ENCODE data around the gene RPS6KA1. TPM values are rescaled to one million over a fixed set of nuclear protein-coding genes. Genes with fewer than 3 reads are reported as not detected.

Gene RPS6KA1
- total RNA-seq, 2 donors from 2014 or later, result 154 to 197 TPM

DNA sequence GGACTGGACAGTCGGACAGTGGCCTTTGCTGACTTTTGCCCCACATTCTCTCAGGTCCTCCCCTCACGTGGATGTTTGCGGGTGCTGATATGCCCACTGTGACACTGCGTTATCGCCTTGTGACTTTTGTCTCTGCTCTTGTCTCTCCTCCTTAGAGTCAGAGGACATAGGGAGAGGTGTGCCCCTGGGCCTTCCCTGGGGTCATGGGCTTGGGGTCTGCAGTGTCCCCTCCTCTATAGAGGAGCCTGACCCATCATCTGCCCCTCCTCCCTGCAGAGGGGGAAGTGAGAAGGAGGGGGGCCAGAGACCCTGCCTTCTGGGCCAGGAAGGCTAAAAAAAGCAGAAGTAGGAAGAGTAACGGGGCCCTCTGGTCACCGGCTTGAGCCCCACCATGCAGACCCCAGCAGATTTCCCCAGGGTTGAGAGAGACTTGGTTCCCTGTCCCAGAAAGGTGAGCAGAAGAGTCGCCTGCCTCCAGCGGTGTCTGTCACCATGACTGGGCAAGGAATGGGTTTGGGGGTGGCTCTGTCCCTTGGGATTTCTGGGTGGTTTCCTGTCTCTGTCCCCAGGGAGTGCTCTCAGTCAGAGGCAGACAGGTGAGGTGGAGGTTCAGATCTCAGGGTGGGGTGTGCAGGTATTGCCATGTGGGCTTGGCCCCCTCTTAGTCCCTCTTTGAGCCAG, 13.3 kb downstream of the RPS6KA1 start:
- Mint-ChIP-seq H3K9me3 (peaks cover 0 to 3% of the 10 kb centered on the region in 2 donors), H3K27ac (peak overlapping the region; percentile 87 to 97), H3K36me3 (peaks cover 28 to 48% of the 10 kb centered on the region in 2 donors)
- DNase-seq (ENCODE audit: low spot score in 2 of 2), result no peak
- no peak for ATAC-seq

DNA sequence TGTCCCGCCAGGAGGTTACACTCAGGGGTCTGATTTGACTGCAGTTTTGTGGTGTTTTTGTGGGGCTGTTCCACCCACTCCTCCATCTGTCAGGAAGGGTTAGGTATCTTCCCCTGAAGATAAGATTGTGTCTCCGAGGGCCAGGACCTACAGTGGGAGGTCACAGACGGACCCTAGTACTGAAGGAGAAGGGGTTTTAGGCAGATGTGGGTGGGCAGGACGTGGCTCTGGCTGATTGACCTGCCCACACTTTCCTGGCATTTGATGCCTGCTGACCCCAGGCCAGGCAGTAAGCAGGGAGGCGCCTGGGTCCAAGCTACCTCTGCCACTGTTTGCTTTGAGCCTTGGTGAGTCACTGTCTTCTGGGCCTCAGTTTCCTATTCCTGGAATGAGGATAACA, 13.9 kb downstream of the RPS6KA1 start:
- DNase-seq (ENCODE audit: low spot score in 2 of 2), result no peak
- Mint-ChIP-seq H3K9me3 (peaks cover 0 to 3% of the 10 kb centered on the region in 2 donors), H3K36me3 (peaks cover 33 to 48% of the 10 kb centered on the region in 2 donors), H3K27ac (peak overlapping the region; percentile 87 to 97)
- ATAC-seq, result no peak

DNA sequence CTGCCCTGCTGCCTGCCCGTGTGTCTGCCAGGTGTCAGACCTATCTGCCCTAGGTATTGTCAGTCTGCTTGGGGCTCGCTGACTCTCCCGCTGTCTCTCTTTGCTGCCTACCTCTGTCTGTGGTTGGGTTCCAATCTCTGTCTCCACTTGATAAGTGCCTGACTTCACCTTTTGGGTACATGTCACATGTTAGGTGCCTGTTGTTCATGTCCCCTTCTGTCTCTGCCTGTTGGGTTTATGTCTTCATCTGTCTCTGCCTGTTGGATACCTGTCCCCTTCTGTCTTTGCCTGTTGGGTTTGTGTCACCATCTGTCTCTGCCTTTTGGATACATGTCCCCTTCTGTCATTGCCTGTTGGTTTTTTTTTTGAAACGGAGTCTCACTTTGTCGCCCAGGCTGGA, 14.6 kb downstream of the RPS6KA1 start:
- peaks cover 0 to 3% of the 10 kb centered on the region in 2 donors for H3K9me3 Mint-ChIP-seq

GRCh38 chr1:26545969-26546323, 16.4 kb downstream of the RPS6KA1 start:
- H3K27ac Mint-ChIP-seq, result peak overlapping the region; percentile 97
- DNase-seq (ENCODE audit: low spot score in 2 of 2) (no peak), ATAC-seq (no peak)
- peaks cover 29 to 41% of the 10 kb centered on the region in 2 donors for H3K36me3 Mint-ChIP-seq
- H3K9me3 Mint-ChIP-seq, result peaks cover 0 to 3% of the 10 kb centered on the region in 2 donors

More for the DNA sequence above, 14.6 kb downstream of the RPS6KA1 start:
- Mint-ChIP-seq H3K36me3 (peaks cover 30 to 42% of the 10 kb centered on the region in 2 donors), H3K27ac (peak overlapping the region; percentile 69 to 97)
- ATAC-seq (no peak), DNase-seq (ENCODE audit: low spot score in 2 of 2) (no peak)

DNA sequence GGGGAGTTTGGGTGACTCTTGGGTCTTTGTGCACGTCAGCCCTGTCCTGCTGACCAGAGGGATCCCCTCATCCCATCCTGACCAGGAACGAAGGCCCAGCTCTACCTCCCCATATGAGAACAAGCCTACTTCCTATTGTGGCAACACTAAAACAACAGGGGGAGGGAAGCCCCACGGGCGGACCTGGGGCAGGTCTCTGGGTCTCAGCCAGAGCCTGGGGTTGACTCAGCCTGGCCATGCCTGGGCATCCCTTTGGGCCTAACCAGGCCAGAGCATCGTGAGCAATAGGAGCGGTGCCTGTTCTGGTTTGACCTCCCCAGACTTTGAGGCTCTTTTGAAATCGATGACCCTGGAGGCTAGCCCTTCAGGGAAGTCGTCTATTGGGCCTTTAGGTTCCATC, 16.8 kb downstream of the RPS6KA1 start:
- Mint-ChIP-seq H3K27ac (peak overlapping the region; percentile 97), H3K36me3 (peaks cover 29 to 41% of the 10 kb centered on the region in 2 donors), H3K9me3 (peaks cover 0 to 3% of the 10 kb centered on the region in 2 donors)
- peak in 1 of 2 donors; percentile 11 for ATAC-seq
- no peak for DNase-seq (ENCODE audit: low spot score in 2 of 2)

- H3K9me3 Mint-ChIP-seq, result peaks cover 0 to 3% of the 10 kb centered on the region in 2 donors
- DNase-seq (ENCODE audit: low spot score in 2 of 2) (no peak), ATAC-seq (no peak)
- H3K36me3 Mint-ChIP-seq, result peaks cover 29 to 41% of the 10 kb centered on the region in 2 donors
- H3K27ac Mint-ChIP-seq, result peak overlapping the region; percentile 97
These were observed 17.3 kb downstream of the RPS6KA1 start for GRCh38 chr1:26546819-26547218.

DNA sequence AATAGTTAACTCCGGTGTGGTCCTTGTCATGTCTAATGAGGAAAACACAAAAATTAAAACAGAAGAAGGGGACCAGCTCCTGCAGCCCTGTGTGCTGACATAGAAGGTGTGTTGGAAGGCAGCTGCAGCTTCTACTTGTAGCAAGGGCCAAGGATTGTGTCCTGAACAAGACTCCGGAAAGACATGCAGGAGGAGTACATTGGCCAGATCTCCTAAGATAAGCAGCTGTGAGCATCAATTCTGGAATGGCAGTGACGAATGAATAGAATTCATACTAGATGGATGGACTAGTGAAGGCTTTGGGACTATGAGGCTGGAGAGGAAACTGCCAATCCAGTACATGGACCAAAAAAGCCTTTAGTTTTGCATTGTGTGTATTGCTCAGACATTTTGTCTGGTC, 19.3 kb downstream of the RPS6KA1 start:
- Mint-ChIP-seq H3K36me3 (peaks cover 29 to 41% of the 10 kb centered on the region in 2 donors), H3K27ac (peak overlapping the region; percentile 25 to 97), H3K9me3 (peaks cover 0 to 3% of the 10 kb centered on the region in 2 donors)
- DNase-seq (ENCODE audit: low spot score in 2 of 2) (no peak), ATAC-seq (no peak)

DNA sequence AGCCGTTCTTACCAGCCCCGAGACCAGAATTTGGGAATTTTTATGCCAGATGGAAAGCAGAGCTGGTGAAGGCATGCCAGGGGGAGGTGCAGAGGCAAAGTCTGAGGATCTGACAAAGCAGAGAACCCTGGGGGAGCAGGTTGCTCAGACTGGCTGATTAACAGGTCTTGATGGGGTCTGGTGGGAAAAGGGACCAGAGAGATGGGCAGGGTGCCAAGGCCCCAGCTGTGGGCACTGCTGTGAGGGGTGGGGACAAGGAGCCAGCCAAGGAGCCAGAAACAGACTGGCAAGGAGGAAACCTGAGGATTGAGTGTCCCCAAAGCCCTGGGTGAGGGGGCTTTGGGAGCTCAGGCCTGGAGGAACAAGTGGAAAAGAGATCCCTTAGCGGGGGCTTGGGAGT, 21.4 kb downstream of the RPS6KA1 start:
- DNase-seq (ENCODE audit: low spot score in 2 of 2) (no peak), ATAC-seq (no peak)
- H3K9me3 Mint-ChIP-seq, result no peaks in the 10 kb centered on the region
- peaks cover 24 to 25% of the 10 kb centered on the region in 2 donors for H3K36me3 Mint-ChIP-seq
- H3K27ac Mint-ChIP-seq, result peak overlapping the region; percentile 33 to 54

DNA sequence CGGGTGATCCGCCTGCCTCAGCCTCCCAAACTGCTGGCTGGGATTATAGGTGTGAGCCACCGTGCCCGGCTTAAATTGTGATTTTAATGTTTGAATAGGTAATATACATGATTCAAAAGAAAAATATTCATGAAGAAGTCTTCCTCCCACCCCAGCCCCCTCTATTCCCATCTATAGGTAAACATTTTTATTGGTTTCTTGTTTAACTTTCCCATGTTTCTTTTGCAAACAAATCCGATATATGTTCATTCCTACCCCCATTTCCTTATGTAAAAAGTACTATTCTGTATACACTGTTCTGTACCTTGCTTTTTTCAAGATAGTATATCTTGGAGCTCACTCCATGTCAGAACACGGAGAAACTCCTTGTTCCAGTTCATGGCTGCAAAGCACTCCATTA, 23.2 kb downstream of the RPS6KA1 start:
- ATAC-seq (no peak), DNase-seq (ENCODE audit: low spot score in 2 of 2) (no peak)
- H3K36me3 Mint-ChIP-seq, result peaks cover 12 to 13% of the 10 kb centered on the region in 2 donors
- H3K27ac Mint-ChIP-seq, result peak overlapping the region in 1 of 2 donors; percentile 14
- no peaks in the 10 kb centered on the region for H3K9me3 Mint-ChIP-seq

GRCh38 chr1:26553942-26554682, 24.6 kb downstream of the RPS6KA1 start:
- peak overlapping the region in 1 of 2 donors; percentile 55 for H3K27ac Mint-ChIP-seq
- no peaks in the 10 kb centered on the region for H3K9me3 Mint-ChIP-seq
- H3K36me3 Mint-ChIP-seq, result peaks cover 6 to 15% of the 10 kb centered on the region in 2 donors
- ATAC-seq, result no peak
- DNase-seq (ENCODE audit: low spot score in 2 of 2), result no peak

DNA sequence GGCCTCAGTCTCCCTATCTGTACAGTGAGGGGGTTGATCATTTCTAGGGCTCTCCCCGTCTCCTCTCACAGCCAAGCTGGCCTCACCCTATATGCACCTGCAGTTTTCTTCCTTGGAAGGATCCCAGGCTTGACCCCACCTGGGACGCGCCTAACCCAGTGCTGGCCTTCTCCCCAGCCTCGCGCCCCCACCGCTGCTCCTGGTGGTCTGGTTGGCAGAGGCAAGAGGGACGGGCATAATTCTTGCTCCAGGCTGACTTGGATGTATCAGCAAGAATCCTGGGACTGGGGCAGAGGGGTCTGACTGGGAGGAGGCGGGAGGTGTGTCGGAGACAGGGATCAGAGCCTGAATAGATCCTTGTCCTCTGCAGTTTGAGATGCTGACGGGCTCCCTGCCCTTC, 25.2 kb downstream of the RPS6KA1 start:
- Mint-ChIP-seq H3K36me3 (peaks cover 6 to 15% of the 10 kb centered on the region in 2 donors), H3K9me3 (no peaks in the 10 kb centered on the region), H3K27ac (peak overlapping the region in 1 of 2 donors; percentile 70)
- ATAC-seq (no peak), DNase-seq (ENCODE audit: low spot score in 2 of 2) (no peak)

DNA sequence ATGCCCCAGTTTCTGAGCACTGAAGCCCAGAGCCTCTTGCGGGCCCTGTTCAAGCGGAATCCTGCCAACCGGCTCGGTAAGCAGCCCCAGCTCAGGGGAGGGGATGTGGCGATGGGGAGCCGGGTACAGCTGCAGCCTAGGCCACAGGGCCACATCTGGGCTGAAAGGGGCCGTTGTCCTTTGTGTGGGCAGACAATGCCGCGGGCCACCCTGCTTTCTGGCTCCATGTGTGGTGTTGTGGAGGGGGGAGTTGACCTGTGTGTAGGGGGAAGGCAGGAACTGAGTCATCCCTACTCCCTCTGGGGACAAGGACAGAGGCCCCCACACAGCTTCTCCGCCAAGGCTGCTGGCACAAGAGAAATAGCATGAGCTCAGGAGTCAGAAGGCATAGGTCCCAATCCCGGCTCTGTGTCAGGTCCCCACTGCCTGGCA, 26.0 kb downstream of the RPS6KA1 start:
- peak overlapping the region; percentile 22 to 70 for H3K27ac Mint-ChIP-seq

GRCh38 chr1:26556111-26556510, 26.6 kb downstream of the RPS6KA1 start:
- peak overlapping the region in 1 of 2 donors; percentile 70 for H3K27ac Mint-ChIP-seq
- DNase-seq (ENCODE audit: low spot score in 2 of 2) (no peak), ATAC-seq (no peak)
- H3K36me3 Mint-ChIP-seq, result peaks cover 7 to 18% of the 10 kb centered on the region in 2 donors
- no peaks in the 10 kb centered on the region for H3K9me3 Mint-ChIP-seq

More for the DNA sequence above, 26.0 kb downstream of the RPS6KA1 start:
- ATAC-seq (no peak), DNase-seq (ENCODE audit: low spot score in 2 of 2) (no peak)
- H3K36me3 Mint-ChIP-seq, result peaks cover 6 to 15% of the 10 kb centered on the region in 2 donors
- H3K9me3 Mint-ChIP-seq, result no peaks in the 10 kb centered on the region

- Mint-ChIP-seq H3K36me3 (peaks cover 12 to 27% of the 10 kb centered on the region in 2 donors), H3K27ac (peak overlapping the region; percentile 70 to 85)
These were observed 27.4 kb downstream of the RPS6KA1 start for GRCh38 chr1:26557008-26557407.

GRCh38 chr1:26558685-26559048, 29.1 kb downstream of the RPS6KA1 start:
- H3K36me3 Mint-ChIP-seq, result peaks cover 18 to 41% of the 10 kb centered on the region in 2 donors
- DNase-seq (ENCODE audit: low spot score in 2 of 2) (no peak), ATAC-seq (no peak)
- peak overlapping the region in 1 of 2 donors; percentile 79 for H3K27ac Mint-ChIP-seq
- H3K9me3 Mint-ChIP-seq, result no peaks in the 10 kb centered on the region

More at GRCh38 chr1:26557008-26557407, 27.4 kb downstream of the RPS6KA1 start:
- H3K9me3 Mint-ChIP-seq, result no peaks in the 10 kb centered on the region
- DNase-seq (ENCODE audit: low spot score in 2 of 2) (no peak), ATAC-seq (no peak)

DNA sequence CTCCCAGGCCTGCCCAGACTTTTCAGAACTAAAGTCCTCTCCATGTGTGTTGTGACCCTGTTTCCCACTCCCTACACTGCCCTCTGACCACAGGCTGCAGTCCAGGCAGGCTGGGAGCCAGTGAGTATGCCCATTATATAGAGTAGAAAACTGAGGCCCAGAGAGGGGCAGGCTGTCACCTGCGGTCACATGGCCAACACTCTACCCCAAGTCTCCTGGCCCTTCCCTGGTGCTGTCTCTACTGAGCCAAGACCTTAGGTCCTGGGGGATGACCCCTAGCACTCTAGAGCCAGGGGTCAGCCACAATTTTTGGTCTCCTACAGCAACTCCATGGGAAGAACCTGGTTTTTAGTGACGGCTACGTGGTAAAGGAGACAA, 30.8 kb downstream of the RPS6KA1 start:
- ATAC-seq (no peak), DNase-seq (ENCODE audit: low spot score in 2 of 2) (no peak)
- Mint-ChIP-seq H3K27ac (peak overlapping the region; percentile 20 to 75), H3K36me3 (peaks cover 18 to 55% of the 10 kb centered on the region in 2 donors), H3K9me3 (no peaks in the 10 kb centered on the region)

- peak; percentile 37 to 87 for ATAC-seq
- Mint-ChIP-seq H3K36me3 (peaks cover 21 to 40% of the 10 kb centered on the region in 2 donors), H3K9me3 (no peaks in the 10 kb centered on the region), H3K27ac (peak overlapping the region; percentile 56 to 88)
- no peak for DNase-seq (ENCODE audit: low spot score in 2 of 2)
These were observed 40.7 kb downstream of the RPS6KA1 start for GRCh38 chr1:26570287-26570686.
